ENCODE results near the gene CSNK2A1. TPM values are rescaled to one million over a fixed set of nuclear protein-coding genes. Genes with fewer than 3 reads are reported as not detected.

The CSNK2A1 gene
- total and polyA plus RNA-seq, 2 donors (not counting 3 experiments of a cell fraction or from before 2014, with no cell fraction given) = 68.4 to 142 TPM

GRCh38 chr20:562232-562897, 18.8 kb upstream of the CSNK2A1 start:
- ChIA-PET CTCF (interaction anchor here (1.2 to 6.0 kb wide), 9 partner anchors 9 to 177 kb away, joined by 3 to 298 read pairs (median 15); no protein-coding TSS in a partner anchor), POLR2A (no interaction called here)
- H3K4me1 ChIP-seq (ENCODE audit: control insufficient read depth, extremely low read depth, insufficient read depth, low read length) = no peaks in the 10 kb centered on the region
- H3K79me2 ChIP-seq (ENCODE audit: control insufficient read depth, insufficient read depth, low read length) = no peaks in the 10 kb centered on the region
- no peak overlapping the region for H3K9ac ChIP-seq (replicated peaks; ENCODE audit: extremely low read depth, insufficient read depth, low read length)
- intact Hi-C loops (cut with micrococcal nuclease) = no loop called here
- no peak overlapping the region for H2AFZ ChIP-seq (ENCODE audit: low read depth, low read length)
- dilution Hi-C loops (cut with MboI; ENCODE audit: extremely low pct_ligation_motif_present, low sequenced_read_pairs) = no loop called here
- H3K4me2 ChIP-seq (ENCODE audit: insufficient read depth, low read length) = no peak overlapping the region
- DNase-seq (ENCODE audit: low read depth, low spot score) (no peak), FAIRE-seq (peak; percentile 60)
- no peaks in the 10 kb centered on the region for H4K20me1 ChIP-seq (replicated peaks; ENCODE audit: control insufficient read depth, extremely low read depth, insufficient read depth, low read length)
- no peaks in the 10 kb centered on the region for H3K9me1 ChIP-seq (replicated peaks; ENCODE audit: control insufficient read depth, extremely low read depth, insufficient read depth, low read length)
- no peaks in the 10 kb centered on the region for H3K9me3 ChIP-seq (replicated peaks; ENCODE audit: control insufficient read depth, insufficient read depth, low read length)
- no peak overlapping the region for H3K4me3 ChIP-seq (replicated peaks in 1 of 3; ENCODE audit: insufficient read depth in 1 of 3, low read depth in 1 of 3, low read length in 3 of 3)
- no TSS peak for BruUV-seq (replicated peaks)
- no peaks in the 10 kb centered on the region for H3K36me3 ChIP-seq (ENCODE audit: control insufficient read depth in 2 of 2, extremely low read depth in 1 of 2, insufficient read depth in 2 of 2, low read length in 2 of 2)
- H3K27ac ChIP-seq (ENCODE audit: insufficient read depth, low read depth, low read length) = no peak overlapping the region
- peaks cover 0 to 10% of the 10 kb centered on the region in 2 experiments for H3K27me3 ChIP-seq (ENCODE audit: control insufficient read depth in 2 of 2, insufficient read depth in 2 of 2, low read length in 2 of 2)
- TF ChIP-seq MAX (IDR thresholded peaks at IDR 0.05; ENCODE audit: insufficient read depth, insufficient read length) (no peak), POLR2AphosphoS5 (IDR thresholded peaks at IDR 0.05; ENCODE audit: insufficient read depth, low read depth, low read length) (no peak)

GRCh38 chr20:561437-562231, 18.0 kb upstream of the CSNK2A1 start:
- ChIA-PET CTCF (interaction anchor here (0.8 to 6.0 kb wide), 22 partner anchors 9 to 207 kb away, joined by 3 to 298 read pairs (median 4); no protein-coding TSS in a partner anchor), POLR2A (no interaction called here)
- Histone ChIP-seq H2AFZ (ENCODE audit: low read depth, low read length) (no peak overlapping the region), H3K4me1 (ENCODE audit: control insufficient read depth, extremely low read depth, insufficient read depth, low read length) (no peaks in the 10 kb centered on the region), H3K4me2 (ENCODE audit: insufficient read depth, low read length) (no peak overlapping the region), H3K9me3 (replicated peaks; ENCODE audit: control insufficient read depth, insufficient read depth, low read length) (no peaks in the 10 kb centered on the region), H3K36me3 (ENCODE audit: control insufficient read depth in 2 of 2, extremely low read depth in 1 of 2, insufficient read depth in 2 of 2, low read length in 2 of 2) (no peaks in the 10 kb centered on the region), H4K20me1 (replicated peaks; ENCODE audit: control insufficient read depth, extremely low read depth, insufficient read depth, low read length) (no peaks in the 10 kb centered on the region), H3K9me1 (replicated peaks; ENCODE audit: control insufficient read depth, extremely low read depth, insufficient read depth, low read length) (no peaks in the 10 kb centered on the region), H3K9ac (replicated peaks; ENCODE audit: extremely low read depth, insufficient read depth, low read length) (no peak overlapping the region), H3K27me3 (ENCODE audit: control insufficient read depth in 2 of 2, insufficient read depth in 2 of 2, low read length in 2 of 2) (peaks cover 0 to 9% of the 10 kb centered on the region in 2 experiments), H3K4me3 (replicated peaks in 1 of 3; ENCODE audit: insufficient read depth in 1 of 3, low read depth in 1 of 3, low read length in 3 of 3) (no peak overlapping the region), H3K79me2 (ENCODE audit: control insufficient read depth, insufficient read depth, low read length) (no peaks in the 10 kb centered on the region), H3K27ac (ENCODE audit: insufficient read depth, low read depth, low read length) (no peak overlapping the region)
- no TSS peak for BruUV-seq (replicated peaks)
- intact Hi-C loops (cut with micrococcal nuclease) (loop anchor here (1.0 kb wide), 3 partner anchors 84 to 178 kb away; no protein-coding TSS in a partner anchor), dilution Hi-C loops (cut with MboI; ENCODE audit: extremely low pct_ligation_motif_present, low sequenced_read_pairs) (no loop called here)
- peak; percentile 91 for FAIRE-seq
- TF ChIP-seq FOS (IDR thresholded peaks at IDR 0.05; ENCODE audit: borderline replicate concordance, insufficient read depth, low read length) (no peak), MAX (IDR thresholded peaks at IDR 0.05; ENCODE audit: insufficient read depth, insufficient read length) (no peak), CTCF (IDR thresholded peaks at IDR 0.05; ENCODE audit: extremely low read depth in 1 of 2, insufficient read depth in 1 of 2, low read depth in 1 of 2, low read length in 2 of 2) (peak; percentile 95), POLR2AphosphoS5 (IDR thresholded peaks at IDR 0.05; ENCODE audit: insufficient read depth, low read depth, low read length) (no peak)
- peak; percentile 79 for DNase-seq (ENCODE audit: low read depth, low spot score)

Measured in endothelial cell of umbilical vein (primary cell).